Endothelial cell of hepatic sinusoid (primary cell): Measurements from ENCODE around the gene PERCC1.
"Not testable (repeated sequence)": the region's sequence is repeated elsewhere in the genome, so short reads cannot be mapped to it uniquely, and the experiment has no call there.

Experiments
- in situ Hi-C: cut with HindIII; loops from 2 replicates; pipeline ENCODE4 v1.10.0; 2017; ENCODE audit warnings: low sequenced_read_pairs

Gene PERCC1

GRCh38 chr16:1464894-1465566 lies 34.2 kb downstream of the PERCC1 start:
- in situ Hi-C loops, result no loop called here

- in situ Hi-C loops, result no loop called here
These were observed 34.7 kb downstream of the PERCC1 start for GRCh38 chr16:1465567-1465915.

- in situ Hi-C loops, result no loop called here
These were observed 35.2 kb downstream of the PERCC1 start for GRCh38 chr16:1466054-1466453.

- in situ Hi-C loops, result no loop called here
These were observed 36.2 kb downstream of the PERCC1 start for GRCh38 chr16:1466968-1467521.

- in situ Hi-C loops, result no loop called here
These were observed 37.5 kb downstream of the PERCC1 start for GRCh38 chr16:1468426-1468810.

- in situ Hi-C loops, result not testable (repeated sequence)
These were observed 38.3 kb downstream of the PERCC1 start for GRCh38 chr16:1469141-1469540.

- in situ Hi-C loops, result no loop called here
These were observed 38.9 kb downstream of the PERCC1 start for GRCh38 chr16:1469693-1470201.

GRCh38 chr16:1470481-1471251 lies 39.8 kb downstream of the PERCC1 start:
- in situ Hi-C loops, result no loop called here

GRCh38 chr16:1471569-1472194 lies 40.8 kb downstream of the PERCC1 start:
- in situ Hi-C loops, result no loop called here

GRCh38 chr16:1472974-1473373 lies 42.1 kb downstream of the PERCC1 start:
- in situ Hi-C loops, result no loop called here

GRCh38 chr16:1474082-1474795 lies 43.4 kb downstream of the PERCC1 start:
- in situ Hi-C loops, result no loop called here

- in situ Hi-C loops, result no loop called here
These were observed 44.1 kb downstream of the PERCC1 start, which contains the start of gene CLCN7 for GRCh38 chr16:1474796-1475551. Gene CLCN7 (minus strand): TSS chr16:1475028. CDS start chr16:1474974, 54 bp downstream.

GRCh38 chr16:1475552-1476114 lies 44.8 kb downstream of the PERCC1 start:
- in situ Hi-C loops, result no loop called here

GRCh38 chr16:1477033-1477432 lies 46.2 kb downstream of the PERCC1 start:
- in situ Hi-C loops, result no loop called here

GRCh38 chr16:1478937-1479336 lies 48.1 kb downstream of the PERCC1 start:
- in situ Hi-C loops, result not testable (repeated sequence)

GRCh38 chr16:1481906-1482835 lies 51.3 kb downstream of the PERCC1 start:
- in situ Hi-C loops, result loop anchor here (10.0 kb wide), 1 partner anchor 47 kb away; the partner anchor contains the start of gene PERCC1
